GM12891 (cell line): ENCODE results near the gene NRIP3.

Experiments
- PAX5 ChIP-seq: IDR thresholded peaks from 2 replicates; pipeline ENCODE4 v1.6.1; 2011; ENCODE audit warnings: low read length, moderate library complexity, mild to moderate bottlenecking; ENCODE audit not compliant: insufficient read depth, severe bottlenecking
- POLR2A ChIP-seq: IDR thresholded peaks from 2 replicates; pipeline ENCODE4 v1.6.1; 2011; ENCODE audit warnings: low read depth, low read length, control low read depth
- POLR2AphosphoS5 ChIP-seq: IDR thresholded peaks from 2 replicates; pipeline ENCODE4 v1.6.1; 2011; ENCODE audit warnings: low read depth, low read length, control low read depth
- POU2F2 ChIP-seq: IDR thresholded peaks from 2 replicates; pipeline ENCODE4 v1.6.1; 2011; ENCODE audit warnings: low read depth, mild to moderate bottlenecking, control low read depth, low read length, moderate library complexity
- SPI1 ChIP-seq: IDR thresholded peaks from 2 replicates; pipeline ENCODE4 v1.6.1; 2011; ENCODE audit warnings: low read depth, low read length, control low read depth
- TAF1 ChIP-seq: IDR thresholded peaks from 2 replicates; pipeline ENCODE4 v1.6.1; 2011; ENCODE audit warnings: low read depth, low read length, control low read depth

- TF ChIP-seq POLR2A (no peak), POLR2AphosphoS5 (no peak), POU2F2 (no peak), PAX5 (no peak), TAF1 (no peak), SPI1 (no peak)
Observed at GRCh38 chr11:9042488-9042887, 38.7 kb upstream of the NRIP3 start.
